GM18498 (cell line): ENCODE measurements around the gene XPO6.

ENCODE experiments used
- ATAC-seq: cut with Tn5 transposase; IDR thresholded peaks from one replicate; pipeline ENCODE4 v1.9.1; 2021; ENCODE audit warnings: mild to moderate bottlenecking, moderate library complexity; ENCODE audit not compliant: unreplicated experiment

Gene XPO6

GRCh38 chr16:28156056-28156680 lies 55.6 kb downstream of the XPO6 start:
- ATAC-seq = no peak

DNA sequence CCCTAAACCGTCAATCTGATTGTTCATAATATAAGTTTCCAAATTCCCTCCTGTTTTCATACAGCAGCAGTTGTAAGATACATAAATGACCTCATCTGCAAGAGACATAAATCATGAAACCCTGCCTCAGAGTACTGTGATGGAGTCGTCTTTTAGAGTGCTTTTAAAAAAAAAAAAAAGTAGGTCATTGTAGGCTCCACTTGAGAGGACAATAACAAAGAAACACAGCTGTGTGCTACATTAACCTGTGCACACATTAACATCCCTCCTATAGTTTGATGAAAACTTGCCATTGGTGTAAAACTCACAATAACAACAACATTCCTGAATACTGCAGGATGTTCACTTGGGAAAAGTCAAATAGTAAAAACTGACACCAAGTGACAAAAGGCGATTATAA lies 56.5 kb downstream of the XPO6 start:
- no peak for ATAC-seq

DNA sequence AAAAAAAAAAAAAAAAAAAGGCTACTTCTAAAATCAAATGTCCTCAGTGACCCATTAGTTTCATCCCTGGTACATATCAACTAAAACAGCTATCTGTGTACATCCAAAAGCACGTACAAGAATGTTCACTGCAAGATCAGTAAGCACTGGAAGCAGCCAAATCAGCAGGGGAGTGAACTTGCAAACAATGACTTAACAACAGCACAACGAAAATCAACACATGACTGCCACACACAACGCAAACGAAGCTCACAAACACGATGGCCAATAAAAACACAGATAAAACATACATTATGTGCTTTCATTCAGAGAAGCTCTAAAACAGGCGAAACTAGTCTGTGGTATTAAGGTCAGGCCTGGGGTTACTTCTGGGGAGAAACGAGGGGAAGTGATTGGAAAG lies 60.6 kb downstream of the XPO6 start:
- ATAC-seq = no peak

- ATAC-seq = no peak
These were observed 62.5 kb downstream of the XPO6 start for GRCh38 chr16:28149011-28149888.

GRCh38 chr16:28146536-28146935 lies 65.2 kb downstream of the XPO6 start:
- ATAC-seq = no peak

- no peak for ATAC-seq
These were observed 66.0 kb downstream of the XPO6 start for GRCh38 chr16:28145796-28146195.

GRCh38 chr16:28140788-28141618 lies 70.8 kb downstream of the XPO6 start:
- peak; percentile 82 for ATAC-seq

GRCh38 chr16:28139530-28139929 lies 72.2 kb downstream of the XPO6 start:
- no peak for ATAC-seq

GRCh38 chr16:28136751-28137434 lies 74.9 kb downstream of the XPO6 start:
- ATAC-seq = no peak

- no peak for ATAC-seq
These were observed 78.1 kb downstream of the XPO6 start for GRCh38 chr16:28133666-28134065.

GRCh38 chr16:28131743-28132393 lies 79.9 kb downstream of the XPO6 start:
- ATAC-seq = no peak

- ATAC-seq = no peak
These were observed 80.6 kb downstream of the XPO6 start for GRCh38 chr16:28131181-28131580.

GRCh38 chr16:28130099-28131088 lies 81.4 kb downstream of the XPO6 start:
- no peak for ATAC-seq

DNA sequence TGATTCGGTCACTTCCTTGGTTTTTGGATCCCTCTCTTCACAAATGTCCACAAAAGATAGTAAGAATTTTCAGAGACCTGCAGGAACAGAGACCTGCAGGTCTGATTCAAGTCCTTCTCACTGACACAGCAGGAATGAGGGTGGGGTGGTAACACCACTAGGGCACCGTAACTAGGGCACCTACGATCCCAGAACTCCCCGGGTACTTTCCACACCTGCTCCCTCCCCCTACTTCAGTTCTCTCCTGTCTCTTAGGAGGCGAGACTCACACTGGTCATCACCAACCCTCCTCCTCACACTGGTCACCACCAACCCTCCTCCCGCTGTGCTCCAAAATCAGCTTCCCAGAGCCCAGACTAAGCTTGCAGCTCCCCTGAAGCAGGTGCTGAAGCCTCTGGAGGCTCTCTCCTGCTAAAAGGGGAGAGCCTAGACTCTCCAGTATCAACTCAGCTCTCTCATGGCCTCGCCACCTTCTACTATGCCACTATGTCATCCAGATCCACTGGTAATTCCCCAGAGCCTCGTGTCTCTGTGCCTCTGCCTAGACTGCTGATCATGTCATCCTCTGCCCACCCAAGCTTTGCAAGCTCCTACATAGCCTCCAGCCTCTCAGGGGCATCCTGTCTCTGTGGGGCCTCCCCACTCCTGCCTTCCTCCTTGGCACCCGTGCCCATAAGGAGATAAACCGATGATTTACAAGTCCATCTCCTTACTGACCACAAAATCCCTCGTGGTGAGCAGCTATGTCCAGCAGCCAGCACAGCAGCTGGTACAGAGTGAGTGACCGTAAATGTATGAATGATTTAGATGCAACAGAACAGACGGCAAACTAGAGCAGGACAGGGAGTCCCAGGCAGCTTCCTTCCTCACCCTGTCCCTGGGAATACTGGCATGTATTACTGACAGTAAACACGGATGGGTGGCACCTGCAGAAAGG lies 84.8 kb downstream of the XPO6 start:
- no peak for ATAC-seq

GRCh38 chr16:28125592-28125991 lies 86.2 kb downstream of the XPO6 start:
- ATAC-seq = no peak

DNA sequence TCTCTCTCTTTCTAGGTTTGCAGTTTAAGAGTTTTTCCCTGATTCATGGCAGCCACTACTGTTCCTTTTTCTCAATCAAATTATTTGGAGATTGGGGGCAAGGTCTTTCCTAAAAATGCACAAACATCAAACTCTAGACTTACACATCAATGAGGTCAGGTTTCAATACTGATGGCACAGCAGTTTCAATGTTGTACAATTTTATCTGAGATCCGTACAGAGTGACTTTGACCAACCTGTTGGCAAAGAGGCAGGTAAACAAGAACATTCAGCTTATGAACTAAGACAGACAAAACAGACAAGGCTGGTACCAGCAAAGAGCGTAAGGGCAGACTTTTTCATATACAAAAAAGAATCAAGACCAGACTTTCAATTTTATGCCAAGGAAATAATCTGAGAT lies 90.2 kb downstream of the XPO6 start:
- no peak for ATAC-seq

DNA sequence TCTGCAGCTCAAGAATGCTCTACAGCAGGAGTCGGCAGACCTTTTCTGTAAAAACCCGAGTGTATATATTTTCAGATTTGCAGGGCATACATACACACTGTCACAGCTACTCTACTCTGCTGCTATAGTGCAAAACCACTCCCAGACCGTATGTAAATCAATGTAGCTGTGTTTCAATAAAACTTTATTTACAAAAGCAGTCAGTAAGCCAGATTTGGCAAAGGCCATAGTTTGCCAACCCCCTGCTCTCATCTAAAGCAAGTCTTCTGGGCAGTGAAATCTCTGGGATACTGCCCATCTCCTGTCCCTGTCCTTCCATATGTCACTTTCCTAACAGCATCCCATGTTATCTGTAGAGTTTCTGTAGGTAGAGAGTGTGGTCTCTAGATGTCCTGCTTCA lies 91.0 kb downstream of the XPO6 start:
- no peak for ATAC-seq

- no peak for ATAC-seq
These were observed 93.1 kb downstream of the XPO6 start for GRCh38 chr16:28118637-28119036.
